Neural cell (in vitro differentiated cells): ENCODE results near the gene NECTIN1.

Source experiments
- EP300 ChIP-seq: fragments of 450-650 bp; conservative IDR thresholded peaks from 2 replicates; pipeline ENCODE4 v1.6.1; 2014; ENCODE audit warnings: antibody characterized with exemption, mild to moderate bottlenecking, moderate library complexity; ENCODE audit not compliant: poor library complexity, severe bottlenecking
- EZH2 ChIP-seq: fragments of 200-600, 300-800 bp; shearing (Covaris generic), sonication (generic); IDR thresholded peaks from 2 replicates; pipeline ENCODE4 v1.6.1; 2014; ENCODE audit warnings: antibody characterized with exemption, low read length, borderline replicate concordance, mild to moderate bottlenecking; ENCODE audit not compliant: insufficient read depth, poor library complexity, severe bottlenecking
- TF ChIP-seq, protein P1 (sequence below): fragments of 450-650 bp; IDR thresholded peaks from 2 replicates; pipeline ENCODE4 v1.5.1; 2014; ENCODE audit warnings: antibody characterized with exemption, mild to moderate bottlenecking, moderate library complexity; ENCODE audit not compliant: poor library complexity, severe bottlenecking
- TF ChIP-seq, protein P2 (sequence below): IDR thresholded peaks from 2 replicates; pipeline ENCODE4 v1.6.1; 2012; ENCODE audit warnings: borderline replicate concordance

DNA sequence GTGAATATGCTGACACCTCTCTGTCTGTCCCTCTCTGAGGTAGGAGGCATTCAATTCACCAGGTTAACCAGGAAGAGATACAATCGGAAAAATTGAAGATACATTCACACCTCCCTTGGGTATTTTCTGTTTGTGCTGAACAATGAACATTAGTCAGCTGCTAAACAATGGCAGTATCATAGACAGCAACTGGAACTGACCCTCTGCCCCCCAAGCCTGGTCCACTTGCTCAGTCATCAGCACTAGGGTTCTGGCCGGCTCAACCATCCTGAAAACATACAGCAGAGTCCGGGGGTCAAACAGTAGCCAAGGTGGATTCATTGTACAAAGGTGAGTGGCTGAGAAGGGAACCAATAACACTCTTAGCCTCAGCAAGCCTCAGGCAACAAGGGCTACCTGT is 4.0 kb downstream of the NECTIN1 start:
- TF ChIP-seq, protein P1, sequence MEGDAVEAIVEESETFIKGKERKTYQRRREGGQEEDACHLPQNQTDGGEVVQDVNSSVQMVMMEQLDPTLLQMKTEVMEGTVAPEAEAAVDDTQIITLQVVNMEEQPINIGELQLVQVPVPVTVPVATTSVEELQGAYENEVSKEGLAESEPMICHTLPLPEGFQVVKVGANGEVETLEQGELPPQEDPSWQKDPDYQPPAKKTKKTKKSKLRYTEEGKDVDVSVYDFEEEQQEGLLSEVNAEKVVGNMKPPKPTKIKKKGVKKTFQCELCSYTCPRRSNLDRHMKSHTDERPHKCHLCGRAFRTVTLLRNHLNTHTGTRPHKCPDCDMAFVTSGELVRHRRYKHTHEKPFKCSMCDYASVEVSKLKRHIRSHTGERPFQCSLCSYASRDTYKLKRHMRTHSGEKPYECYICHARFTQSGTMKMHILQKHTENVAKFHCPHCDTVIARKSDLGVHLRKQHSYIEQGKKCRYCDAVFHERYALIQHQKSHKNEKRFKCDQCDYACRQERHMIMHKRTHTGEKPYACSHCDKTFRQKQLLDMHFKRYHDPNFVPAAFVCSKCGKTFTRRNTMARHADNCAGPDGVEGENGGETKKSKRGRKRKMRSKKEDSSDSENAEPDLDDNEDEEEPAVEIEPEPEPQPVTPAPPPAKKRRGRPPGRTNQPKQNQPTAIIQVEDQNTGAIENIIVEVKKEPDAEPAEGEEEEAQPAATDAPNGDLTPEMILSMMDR = no peak
- TF ChIP-seq, protein P2, sequence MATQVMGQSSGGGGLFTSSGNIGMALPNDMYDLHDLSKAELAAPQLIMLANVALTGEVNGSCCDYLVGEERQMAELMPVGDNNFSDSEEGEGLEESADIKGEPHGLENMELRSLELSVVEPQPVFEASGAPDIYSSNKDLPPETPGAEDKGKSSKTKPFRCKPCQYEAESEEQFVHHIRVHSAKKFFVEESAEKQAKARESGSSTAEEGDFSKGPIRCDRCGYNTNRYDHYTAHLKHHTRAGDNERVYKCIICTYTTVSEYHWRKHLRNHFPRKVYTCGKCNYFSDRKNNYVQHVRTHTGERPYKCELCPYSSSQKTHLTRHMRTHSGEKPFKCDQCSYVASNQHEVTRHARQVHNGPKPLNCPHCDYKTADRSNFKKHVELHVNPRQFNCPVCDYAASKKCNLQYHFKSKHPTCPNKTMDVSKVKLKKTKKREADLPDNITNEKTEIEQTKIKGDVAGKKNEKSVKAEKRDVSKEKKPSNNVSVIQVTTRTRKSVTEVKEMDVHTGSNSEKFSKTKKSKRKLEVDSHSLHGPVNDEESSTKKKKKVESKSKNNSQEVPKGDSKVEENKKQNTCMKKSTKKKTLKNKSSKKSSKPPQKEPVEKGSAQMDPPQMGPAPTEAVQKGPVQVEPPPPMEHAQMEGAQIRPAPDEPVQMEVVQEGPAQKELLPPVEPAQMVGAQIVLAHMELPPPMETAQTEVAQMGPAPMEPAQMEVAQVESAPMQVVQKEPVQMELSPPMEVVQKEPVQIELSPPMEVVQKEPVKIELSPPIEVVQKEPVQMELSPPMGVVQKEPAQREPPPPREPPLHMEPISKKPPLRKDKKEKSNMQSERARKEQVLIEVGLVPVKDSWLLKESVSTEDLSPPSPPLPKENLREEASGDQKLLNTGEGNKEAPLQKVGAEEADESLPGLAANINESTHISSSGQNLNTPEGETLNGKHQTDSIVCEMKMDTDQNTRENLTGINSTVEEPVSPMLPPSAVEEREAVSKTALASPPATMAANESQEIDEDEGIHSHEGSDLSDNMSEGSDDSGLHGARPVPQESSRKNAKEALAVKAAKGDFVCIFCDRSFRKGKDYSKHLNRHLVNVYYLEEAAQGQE = no peak
- no peak for TF ChIP-seq EZH2
- TF ChIP-seq EP300 = no peak
